HG03108 (cell line): Measurements from ENCODE around the gene NHS.
"Not testable (repeated sequence)": the region's sequence is repeated elsewhere in the genome, so short reads cannot be mapped to it uniquely, and the experiment has no call there.

Experiments used
- ATAC-seq: cut with Tn5 transposase; IDR thresholded peaks from one replicate; pipeline ENCODE4 v1.9.1; 2021; ENCODE audit warnings: moderate library complexity; ENCODE audit not compliant: unreplicated experiment

Gene NHS

GRCh38 chrX:17544821-17545220, 169.8 kb downstream of the NHS start:
- ATAC-seq = no peak

DNA sequence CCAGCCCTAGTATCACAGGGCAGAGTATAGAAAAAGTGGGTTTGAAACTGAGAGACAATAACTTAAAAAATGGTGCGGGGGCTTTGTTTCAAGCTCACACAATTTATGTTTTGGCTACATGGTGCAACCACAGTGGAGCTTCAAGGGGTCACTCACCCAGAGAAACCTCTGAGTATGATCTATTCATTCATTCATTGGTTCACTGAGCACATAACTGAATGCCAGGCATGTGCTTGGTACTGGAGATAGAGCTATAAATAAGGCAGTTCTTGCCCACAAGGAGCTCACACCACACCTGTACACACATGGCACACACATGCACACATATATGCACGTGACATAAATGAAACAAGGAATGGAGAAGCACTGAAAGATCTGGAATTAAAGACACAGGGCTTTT, 171.4 kb downstream of the NHS start:
- ATAC-seq = no peak

DNA sequence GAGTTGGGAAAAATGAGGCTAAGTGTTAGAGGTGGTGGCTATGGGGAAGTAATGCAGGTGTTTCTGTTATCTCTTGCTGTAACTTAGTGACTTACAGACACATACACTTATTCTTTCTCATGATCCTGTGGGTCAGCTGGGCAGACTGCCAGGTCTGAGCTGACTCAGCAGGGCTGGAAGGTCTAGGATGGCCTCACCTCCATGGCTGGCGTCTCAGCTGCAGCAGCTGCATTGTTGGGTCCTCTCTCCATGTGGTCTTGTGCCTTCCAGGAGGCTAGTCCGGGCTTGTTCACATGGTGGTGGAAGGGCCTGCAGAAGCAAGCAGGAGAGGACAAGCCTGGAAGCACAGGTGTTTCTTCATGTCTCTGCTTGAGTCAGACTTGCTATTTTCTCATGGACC, 172.7 kb downstream of the NHS start:
- no peak for ATAC-seq

- no peak for ATAC-seq
Measured at GRCh38 chrX:17549107-17549651, 174.2 kb downstream of the NHS start.

DNA sequence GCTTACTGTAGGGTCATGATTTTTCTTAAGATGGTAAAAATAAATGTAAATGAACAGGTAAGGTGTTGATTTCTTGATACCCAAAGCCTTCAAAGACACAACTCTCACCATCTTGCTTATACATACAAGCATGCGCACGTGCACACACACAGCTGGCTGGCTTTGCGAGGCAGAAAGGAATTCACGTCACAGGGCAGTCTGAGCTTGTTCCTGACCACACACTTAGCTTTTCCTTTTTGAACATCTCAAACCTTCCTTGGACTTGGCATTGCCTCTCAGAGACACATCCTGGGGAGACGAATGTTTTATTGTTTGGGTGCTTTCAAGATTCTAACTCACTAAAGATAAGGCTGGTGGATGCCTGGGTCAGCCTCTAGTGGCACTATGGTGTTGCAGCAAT, 175.0 kb downstream of the NHS start:
- no peak for ATAC-seq

DNA sequence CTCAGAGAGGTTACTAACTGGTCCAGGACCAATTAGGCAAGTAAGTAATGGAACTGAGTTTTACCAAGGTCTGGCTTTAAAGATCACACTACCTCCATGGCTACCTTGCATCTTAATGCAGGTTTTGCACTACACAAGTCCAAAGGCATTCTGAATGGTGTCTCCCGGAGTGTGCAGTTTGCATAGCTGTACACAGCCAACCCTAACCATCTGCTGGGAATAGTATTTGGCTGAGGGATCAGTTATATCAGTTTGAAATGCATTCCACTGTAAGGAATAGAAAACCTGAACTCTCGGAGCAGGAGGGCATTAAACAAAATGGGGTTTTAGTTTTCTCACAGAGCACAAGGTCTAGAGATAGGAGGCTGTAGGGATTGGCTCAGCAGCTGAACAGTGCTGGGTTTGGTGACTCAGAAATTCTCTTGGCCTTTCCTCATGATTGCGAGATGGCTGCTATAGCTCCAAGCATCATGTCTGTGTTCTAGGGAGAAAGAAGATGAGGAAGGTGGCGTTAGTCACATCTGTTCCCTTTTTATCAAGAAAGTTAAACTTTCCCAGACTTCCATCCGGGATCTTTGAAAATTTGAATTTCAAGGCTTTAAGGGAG, 177.1 kb downstream of the NHS start:
- no peak for ATAC-seq

- ATAC-seq = no peak
Measured at GRCh38 chrX:17553469-17553868, 178.5 kb downstream of the NHS start.

- ATAC-seq = no peak
Measured at GRCh38 chrX:17553961-17554482, 179.0 kb downstream of the NHS start.

DNA sequence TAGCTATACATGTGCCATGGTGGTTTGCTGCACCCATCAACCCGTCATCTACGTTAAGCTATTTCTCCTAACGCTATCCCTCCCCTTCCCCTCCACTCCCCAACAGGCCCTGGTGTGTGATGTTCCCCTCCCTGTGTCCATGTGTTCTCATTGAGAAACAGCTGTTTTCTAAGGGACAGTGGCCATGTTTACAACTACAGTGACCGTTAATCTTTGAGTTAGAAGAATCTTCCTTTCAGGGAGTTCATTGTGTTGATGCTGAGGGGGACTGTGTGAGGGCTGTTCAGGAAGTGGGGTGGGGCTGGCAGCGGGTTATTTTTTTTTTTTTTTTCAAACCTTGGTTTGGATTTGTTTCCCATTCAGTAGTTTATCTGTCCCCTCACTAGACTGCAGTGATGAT, 179.9 kb downstream of the NHS start:
- no peak for ATAC-seq

DNA sequence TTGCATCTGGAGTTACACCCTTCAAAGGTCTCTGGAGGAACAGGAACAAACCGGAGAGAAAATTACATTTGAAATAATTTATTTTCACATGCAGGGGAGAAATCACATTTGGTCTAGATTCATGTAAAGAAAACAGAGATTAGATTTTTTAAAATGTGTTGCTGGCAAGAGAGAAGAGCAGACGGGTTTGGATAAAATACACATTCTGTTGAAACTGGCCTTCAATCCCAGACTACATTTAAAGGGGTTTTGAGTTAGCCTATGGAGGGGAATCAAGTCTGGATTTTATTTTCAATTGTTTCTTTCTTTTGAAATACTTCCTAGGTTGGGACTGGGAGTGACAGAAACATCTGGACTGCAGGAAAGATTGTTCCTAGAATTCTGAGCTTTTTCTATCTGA, 180.8 kb downstream of the NHS start:
- no peak for ATAC-seq

GRCh38 chrX:17559728-17560379, 184.9 kb downstream of the NHS start:
- no peak for ATAC-seq

DNA sequence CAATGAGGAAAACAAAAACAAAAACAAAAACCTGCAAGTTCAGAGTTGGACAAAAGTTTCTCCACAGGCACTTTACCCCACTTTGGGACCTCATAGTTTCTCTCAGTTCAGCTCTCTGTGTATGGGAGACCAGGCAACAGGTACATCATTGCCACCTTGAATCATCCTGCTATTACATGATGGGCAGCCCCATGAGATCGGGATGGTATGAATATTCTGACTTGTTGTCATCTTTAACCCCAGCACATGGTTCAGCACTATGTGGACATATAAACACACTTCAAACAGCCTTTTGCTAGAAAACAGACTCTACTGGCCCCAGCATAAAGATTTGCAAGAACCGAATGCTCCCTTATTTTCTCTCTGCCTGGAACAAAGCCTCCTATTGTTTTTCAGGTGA, 185.4 kb downstream of the NHS start:
- ATAC-seq = no peak

DNA sequence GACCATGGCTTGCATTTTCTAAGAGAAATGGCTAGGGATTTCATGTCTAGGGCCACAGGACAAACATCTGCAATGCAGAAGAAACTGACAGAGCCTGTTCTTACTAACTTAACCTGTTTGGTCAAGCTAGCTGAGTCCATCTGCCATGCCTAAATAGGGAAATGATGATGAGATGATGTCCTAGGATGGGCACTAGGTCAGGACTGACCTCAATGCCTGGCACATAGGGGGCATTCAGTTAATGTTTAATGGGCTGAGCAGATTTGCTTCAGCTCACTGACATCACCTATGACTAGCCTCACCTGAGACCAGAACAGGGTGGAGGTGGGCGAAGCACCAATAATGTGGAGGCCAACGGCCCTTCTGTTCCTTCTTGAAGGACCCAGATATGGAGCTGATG, 188.1 kb downstream of the NHS start:
- no peak for ATAC-seq

- ATAC-seq = no peak
Measured at GRCh38 chrX:17563515-17563914, 188.5 kb downstream of the NHS start.

DNA sequence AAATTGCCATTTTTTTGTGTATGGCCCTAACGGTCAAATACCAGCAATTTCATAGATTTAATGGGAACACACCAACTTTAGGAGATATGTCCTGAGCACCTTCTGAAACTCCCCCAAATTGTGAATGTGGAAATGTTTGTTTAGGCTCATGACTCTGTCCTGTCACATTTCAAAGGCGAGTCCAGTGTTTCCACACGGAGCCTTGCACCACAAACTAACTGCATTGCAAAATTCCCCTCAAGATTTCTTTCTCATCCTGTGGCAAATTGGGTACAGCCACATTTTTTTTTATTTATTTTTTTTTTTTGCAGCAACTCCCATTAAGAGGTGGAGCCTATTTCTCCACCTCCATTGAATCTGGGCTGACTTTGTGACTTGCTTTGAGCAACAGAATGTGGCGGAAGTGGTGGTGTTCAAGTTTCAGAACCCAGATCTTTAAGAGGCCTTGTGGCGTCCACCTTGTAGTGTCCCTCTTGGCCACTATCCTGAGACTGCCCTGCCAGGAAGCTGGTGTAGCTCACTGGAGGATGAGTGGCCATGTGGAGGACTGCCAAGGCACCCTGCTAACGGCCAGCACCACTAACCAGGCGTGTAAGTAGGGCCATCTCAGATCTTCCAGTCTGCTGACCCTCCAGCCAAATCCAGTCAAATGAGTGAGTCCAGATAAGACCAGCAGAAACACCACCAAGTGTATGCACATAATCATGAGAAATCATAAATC, 189.8 kb downstream of the NHS start:
- no peak for ATAC-seq

DNA sequence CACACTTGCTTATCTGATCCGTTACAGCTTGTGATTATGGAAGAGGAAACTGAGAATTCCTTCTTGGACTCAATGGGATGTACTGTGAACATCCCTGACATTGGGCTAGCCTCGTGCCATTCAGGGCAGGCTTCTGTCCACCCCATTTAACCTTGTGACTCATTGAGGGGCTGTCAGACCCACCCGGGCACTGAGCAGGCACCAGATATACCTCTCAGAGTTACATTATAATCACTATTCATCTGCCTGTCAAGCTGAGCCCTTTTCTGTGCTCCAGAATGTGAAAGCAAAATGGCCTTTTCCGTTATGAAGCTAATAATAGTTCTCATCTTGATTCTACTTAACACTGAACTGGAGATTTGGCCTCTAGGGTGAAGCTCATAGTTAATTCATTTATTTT, 191.7 kb downstream of the NHS start:
- ATAC-seq = no peak

DNA sequence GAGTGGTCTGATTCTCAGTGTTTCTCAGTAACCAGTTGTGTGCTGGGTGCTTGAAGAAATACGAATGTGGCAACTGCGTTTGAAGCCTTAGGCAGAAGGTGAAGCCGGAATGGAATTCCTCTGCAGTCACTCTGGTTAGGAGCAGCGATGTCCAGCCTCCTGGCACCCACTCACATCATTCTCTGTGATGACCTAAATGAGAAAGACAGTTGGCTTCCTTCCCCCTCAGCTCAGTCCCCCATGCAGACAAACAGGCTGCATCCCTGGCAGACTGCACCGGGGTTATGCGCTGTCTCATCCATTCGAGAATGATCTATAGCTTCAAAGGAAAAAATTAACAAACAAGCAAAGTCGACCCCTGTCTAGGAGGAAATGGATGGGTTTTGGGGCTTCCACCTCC, 192.2 kb downstream of the NHS start:
- ATAC-seq = no peak

DNA sequence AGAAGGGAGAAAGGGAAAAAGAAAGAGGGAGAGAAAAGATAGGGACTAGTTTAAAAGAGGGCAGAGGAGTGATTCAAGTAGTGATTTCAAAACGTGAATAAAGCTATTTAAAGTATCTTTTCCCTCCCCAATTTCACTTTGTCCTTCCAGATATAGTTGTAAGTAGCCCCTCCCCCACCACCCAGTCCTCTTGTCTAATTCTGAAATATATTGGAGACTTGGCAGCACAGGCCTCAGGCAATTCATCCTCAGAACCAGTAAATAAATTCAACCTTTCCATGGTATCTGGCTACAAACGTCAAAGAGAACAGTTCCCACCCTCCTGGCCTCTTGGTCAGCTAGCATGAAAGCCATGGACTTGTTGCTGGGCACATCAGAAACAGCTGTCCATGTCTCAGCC, 192.8 kb downstream of the NHS start:
- no peak for ATAC-seq

GRCh38 chrX:17568804-17569203, 193.8 kb downstream of the NHS start:
- not testable (repeated sequence) for ATAC-seq

GRCh38 chrX:17579026-17579425, 204.0 kb downstream of the NHS start:
- no peak for ATAC-seq

DNA sequence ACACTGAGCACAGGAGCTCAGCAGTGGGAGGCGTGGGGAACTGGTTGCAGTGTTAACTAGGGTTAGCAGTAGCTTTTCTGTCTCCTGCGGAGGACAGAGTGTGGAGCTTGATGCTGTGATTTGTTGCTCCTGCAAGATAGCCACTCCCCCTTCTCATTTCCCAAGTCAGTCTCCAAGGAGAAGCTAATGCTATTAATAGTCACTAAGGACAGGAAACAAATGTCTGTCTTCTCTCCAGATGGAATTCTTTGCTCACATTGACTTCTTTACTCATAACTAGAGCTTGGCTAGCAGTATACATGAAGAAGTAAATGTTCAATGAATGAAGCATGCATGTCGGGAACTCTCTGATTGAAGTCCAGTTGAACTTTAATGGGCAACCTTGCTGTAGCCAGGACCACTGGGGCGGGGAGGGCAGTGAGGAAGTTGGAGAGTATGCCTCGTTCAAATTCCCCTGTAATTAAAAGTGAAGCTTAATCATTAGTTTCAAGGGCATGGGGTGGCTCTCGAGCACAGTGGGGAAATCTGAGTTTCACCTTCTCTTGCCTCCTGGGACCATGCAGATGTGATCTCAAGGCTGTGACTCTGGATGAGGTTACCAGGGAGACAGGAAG, 205.6 kb downstream of the NHS start:
- ATAC-seq = no peak
